Muscle layer of duodenum (tissue), 2 donors: Measurements from ENCODE around the gene PTPRN2.

ENCODE experiments used
- H3K27ac ChIP-seq: one replicate; pipeline ENCODE4 v1.7.0; 2013; ENCODE audit warnings: mild to moderate bottlenecking, low read length
- H3K27me3 ChIP-seq: one replicate; pipeline ENCODE4 v1.7.0; 2013; ENCODE audit warnings: low read depth, mild to moderate bottlenecking, control low read depth, low read length
- H3K36me3 ChIP-seq, 2 donors: one replicate each; pipeline ENCODE4 v1.7.0; 2013; ENCODE audit warnings: low read length in 2 of 2, control low read depth in 1 of 2, mild to moderate bottlenecking in 1 of 2; ENCODE audit not compliant: insufficient read depth in 2 of 2, control insufficient read depth in 1 of 2
- H3K4me1 ChIP-seq, 2 donors: one replicate each; pipeline ENCODE4 v1.7.0; 2013; ENCODE audit warnings: low read length in 2 of 2, mild to moderate bottlenecking in 2 of 2, control low read depth in 1 of 2, moderate library complexity in 1 of 2; ENCODE audit not compliant: insufficient read depth in 2 of 2, control insufficient read depth in 1 of 2
- H3K4me3 ChIP-seq, 2 donors: one replicate each; pipeline ENCODE4 v1.7.0; 2013; ENCODE audit warnings: low read length in 2 of 2, low read depth in 1 of 2, mild to moderate bottlenecking in 1 of 2
- H3K9me3 ChIP-seq, 2 donors: one replicate each; pipeline ENCODE4 v1.7.0; 2013; ENCODE audit warnings: low read length in 2 of 2, control low read depth in 1 of 2, mild to moderate bottlenecking in 1 of 2; ENCODE audit not compliant: control insufficient read depth in 1 of 2
- donor health status: healthy.

Gene PTPRN2

DNA sequence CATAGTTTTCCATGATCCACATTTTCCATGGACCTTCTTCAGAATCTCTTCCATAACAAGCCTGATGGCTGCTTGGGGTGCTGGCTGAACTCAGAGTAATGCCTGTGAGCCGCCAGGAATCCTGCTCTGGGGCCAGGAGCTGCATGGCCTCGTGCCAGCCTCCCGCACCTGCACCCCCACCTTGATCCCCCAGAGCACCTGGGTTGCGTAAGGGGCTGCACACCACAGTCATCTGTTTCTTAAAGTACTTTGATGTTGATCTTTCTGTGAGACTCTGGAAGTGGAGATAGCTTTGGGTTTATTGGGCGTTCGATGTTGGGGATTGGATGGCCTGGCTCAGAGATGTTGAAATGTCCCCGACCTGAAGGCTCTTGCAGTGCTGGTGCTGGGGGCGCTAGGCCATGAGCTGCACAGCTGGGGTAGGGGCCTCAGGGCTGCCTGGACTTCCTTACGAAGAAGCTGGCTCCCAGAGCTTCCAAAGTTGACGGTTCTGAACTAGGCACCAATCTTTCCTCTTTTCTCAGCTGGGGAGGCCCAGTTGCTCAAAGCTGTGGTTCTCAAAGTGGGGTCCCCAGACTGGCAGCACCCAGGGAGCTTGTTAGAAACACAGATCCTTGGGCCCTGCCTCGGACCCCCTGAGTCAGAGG lies 716.9 kb downstream of the PTPRN2 start:
- no peak overlapping the region for H3K27ac ChIP-seq
- H3K4me3 ChIP-seq = no peak overlapping the region
- no peaks in the 10 kb centered on the region for H3K27me3 ChIP-seq
- H3K9me3 ChIP-seq = no peaks in the 10 kb centered on the region
- H3K36me3 ChIP-seq = no peaks in the 10 kb centered on the region
- H3K4me1 ChIP-seq = no peaks in the 10 kb centered on the region

DNA sequence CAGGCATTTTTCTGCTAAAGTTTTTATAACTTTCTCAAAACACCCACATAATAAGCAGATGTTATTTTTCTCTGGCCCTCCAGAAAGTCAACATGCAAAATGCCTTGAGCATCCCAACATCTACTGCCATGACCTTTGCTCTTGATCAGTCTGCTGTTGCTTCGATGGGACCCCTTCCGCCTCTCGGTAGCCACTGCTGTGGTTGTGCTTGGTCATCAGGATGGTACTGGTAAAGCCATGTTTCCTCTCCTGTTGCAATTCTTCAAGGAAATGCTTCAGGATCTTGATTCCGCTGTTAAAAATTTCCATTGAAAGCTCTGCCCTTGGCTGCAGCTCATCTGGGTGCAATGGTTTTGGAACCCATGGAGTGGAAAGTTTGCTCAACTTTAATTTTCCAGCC lies 717.8 kb downstream of the PTPRN2 start:
- H3K4me1 ChIP-seq = no peaks in the 10 kb centered on the region
- H3K27ac ChIP-seq = no peak overlapping the region
- H3K9me3 ChIP-seq = no peaks in the 10 kb centered on the region
- no peaks in the 10 kb centered on the region for H3K36me3 ChIP-seq
- no peaks in the 10 kb centered on the region for H3K27me3 ChIP-seq
- H3K4me3 ChIP-seq = no peak overlapping the region

DNA sequence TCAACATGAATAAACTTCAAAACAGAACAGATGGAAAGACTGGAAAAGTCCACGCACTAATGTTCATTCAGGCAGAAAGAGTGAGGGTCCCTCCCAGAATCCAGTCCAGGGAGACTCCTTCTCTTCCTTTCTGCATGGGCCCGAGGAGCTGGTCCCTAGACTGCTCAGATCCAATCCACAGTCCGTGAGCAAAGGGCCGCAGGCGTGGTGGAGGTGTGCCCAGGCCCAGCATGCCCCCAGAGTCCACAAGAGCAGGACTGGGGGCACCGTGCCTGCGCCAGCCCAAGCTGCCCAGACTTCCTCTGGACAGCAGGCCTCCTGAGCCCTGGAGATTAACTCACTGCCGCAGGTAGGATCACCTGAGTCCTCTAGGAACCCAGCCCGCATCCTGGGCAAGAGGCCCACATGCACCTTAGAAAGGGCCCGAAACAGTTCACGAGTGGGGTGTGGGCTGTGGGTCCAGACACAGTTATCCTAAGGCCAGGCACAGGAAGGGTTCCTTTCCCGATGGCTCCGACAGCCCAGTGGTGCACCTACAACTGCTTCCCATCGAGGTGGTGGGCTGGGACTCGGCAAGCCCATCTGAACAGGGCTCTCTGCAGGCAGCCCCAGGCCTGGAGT lies 719.8 kb downstream of the PTPRN2 start:
- no peak overlapping the region for H3K4me3 ChIP-seq
- H3K36me3 ChIP-seq = no peaks in the 10 kb centered on the region
- H3K4me1 ChIP-seq = no peaks in the 10 kb centered on the region
- H3K27ac ChIP-seq = no peak overlapping the region
- no peaks in the 10 kb centered on the region for H3K27me3 ChIP-seq
- no peaks in the 10 kb centered on the region for H3K9me3 ChIP-seq

DNA sequence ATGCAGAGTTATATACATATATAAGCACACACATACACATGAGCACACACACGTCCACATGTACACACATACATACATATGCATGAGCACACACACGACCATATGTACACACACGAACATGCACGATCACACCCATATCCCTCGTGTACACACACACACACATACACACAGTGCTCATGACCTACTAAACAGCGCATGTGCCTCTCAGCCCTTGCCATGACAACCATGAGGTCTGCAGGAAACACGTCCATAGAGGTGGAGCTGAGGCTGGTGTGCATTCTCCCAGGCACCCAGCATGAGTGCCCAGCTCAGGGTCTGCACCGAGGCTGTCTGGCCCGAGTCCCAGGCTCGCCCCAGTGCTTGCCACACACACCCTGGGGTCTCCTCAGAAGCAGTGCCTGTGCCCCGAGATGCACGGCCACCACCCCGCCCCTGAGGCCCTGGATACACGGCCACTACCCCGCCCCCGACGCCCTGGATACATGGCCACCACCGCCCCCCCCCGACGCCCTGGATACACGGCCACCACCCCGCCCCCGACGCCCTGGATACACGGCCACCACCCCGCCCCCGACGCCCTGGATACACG lies 721.2 kb downstream of the PTPRN2 start:
- Histone ChIP-seq H3K36me3 (no peaks in the 10 kb centered on the region), H3K4me3 (no peak overlapping the region), H3K9me3 (no peaks in the 10 kb centered on the region), H3K4me1 (no peaks in the 10 kb centered on the region), H3K27me3 (no peaks in the 10 kb centered on the region), H3K27ac (no peak overlapping the region)

DNA sequence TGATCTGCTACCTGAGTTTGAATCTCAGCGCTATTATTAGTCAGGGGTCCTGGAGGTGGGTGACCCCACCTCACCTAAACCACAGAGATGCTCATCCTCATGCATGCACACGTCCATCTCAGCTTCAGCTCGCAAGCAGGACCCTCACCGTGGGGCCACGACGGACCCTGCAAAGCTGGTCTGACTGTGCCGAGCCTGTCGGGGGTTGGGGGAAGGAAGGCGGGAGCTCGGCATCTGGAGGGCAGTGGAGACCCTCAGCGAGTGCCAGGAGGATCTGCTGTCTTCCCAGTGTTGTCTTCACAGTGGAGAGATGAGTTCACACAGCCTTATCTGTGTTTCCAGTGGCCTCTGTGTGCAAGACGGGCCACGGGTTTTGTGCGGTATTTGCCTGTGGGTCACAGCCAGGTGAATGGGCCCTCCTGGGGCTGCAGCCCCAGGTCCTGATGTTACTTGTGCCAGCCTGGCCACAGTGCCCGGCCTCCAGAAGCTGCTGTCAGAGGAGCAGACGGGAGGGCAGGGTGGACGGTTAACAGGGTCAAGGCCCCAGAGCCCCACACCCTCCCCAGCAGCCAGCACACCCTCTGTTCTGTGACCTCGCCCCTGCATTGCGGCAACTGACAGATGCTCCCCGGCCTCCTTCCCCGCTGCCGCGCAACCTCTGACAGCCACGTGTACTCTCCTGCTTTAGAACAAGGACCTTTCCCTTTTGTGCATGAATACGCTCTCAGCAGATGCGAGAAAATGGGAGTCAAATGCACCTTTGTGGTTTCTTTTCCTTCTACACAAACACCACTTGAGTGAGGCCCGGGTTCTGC lies 722.1 kb downstream of the PTPRN2 start:
- Histone ChIP-seq H3K4me3 (no peak overlapping the region), H3K4me1 (no peaks in the 10 kb centered on the region), H3K27me3 (no peaks in the 10 kb centered on the region), H3K27ac (no peak overlapping the region), H3K36me3 (no peaks in the 10 kb centered on the region), H3K9me3 (no peaks in the 10 kb centered on the region)

DNA sequence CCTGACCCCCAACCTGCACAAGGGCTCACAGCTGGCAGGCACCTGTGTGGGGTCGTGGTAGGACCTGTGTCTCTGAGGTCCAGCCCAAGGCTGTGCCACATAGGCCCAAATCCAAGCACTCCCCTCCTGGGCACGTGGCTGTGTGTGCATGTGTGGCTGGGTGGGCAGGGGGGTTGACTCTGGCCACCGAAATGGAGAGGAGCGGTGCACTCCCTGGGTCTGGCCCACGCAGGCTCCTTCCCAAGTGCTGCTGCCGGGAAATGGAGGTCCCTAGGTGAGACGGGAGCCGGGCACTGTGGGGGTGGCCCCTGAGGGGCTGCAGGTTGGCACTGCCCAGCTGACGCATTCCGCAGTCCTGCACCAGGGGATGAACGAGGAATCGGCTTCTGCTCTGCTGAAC lies 722.7 kb downstream of the PTPRN2 start:
- H3K4me1 ChIP-seq = no peaks in the 10 kb centered on the region
- no peak overlapping the region for H3K4me3 ChIP-seq
- no peaks in the 10 kb centered on the region for H3K27me3 ChIP-seq
- H3K9me3 ChIP-seq = no peaks in the 10 kb centered on the region
- no peak overlapping the region for H3K27ac ChIP-seq
- H3K36me3 ChIP-seq = no peaks in the 10 kb centered on the region

DNA sequence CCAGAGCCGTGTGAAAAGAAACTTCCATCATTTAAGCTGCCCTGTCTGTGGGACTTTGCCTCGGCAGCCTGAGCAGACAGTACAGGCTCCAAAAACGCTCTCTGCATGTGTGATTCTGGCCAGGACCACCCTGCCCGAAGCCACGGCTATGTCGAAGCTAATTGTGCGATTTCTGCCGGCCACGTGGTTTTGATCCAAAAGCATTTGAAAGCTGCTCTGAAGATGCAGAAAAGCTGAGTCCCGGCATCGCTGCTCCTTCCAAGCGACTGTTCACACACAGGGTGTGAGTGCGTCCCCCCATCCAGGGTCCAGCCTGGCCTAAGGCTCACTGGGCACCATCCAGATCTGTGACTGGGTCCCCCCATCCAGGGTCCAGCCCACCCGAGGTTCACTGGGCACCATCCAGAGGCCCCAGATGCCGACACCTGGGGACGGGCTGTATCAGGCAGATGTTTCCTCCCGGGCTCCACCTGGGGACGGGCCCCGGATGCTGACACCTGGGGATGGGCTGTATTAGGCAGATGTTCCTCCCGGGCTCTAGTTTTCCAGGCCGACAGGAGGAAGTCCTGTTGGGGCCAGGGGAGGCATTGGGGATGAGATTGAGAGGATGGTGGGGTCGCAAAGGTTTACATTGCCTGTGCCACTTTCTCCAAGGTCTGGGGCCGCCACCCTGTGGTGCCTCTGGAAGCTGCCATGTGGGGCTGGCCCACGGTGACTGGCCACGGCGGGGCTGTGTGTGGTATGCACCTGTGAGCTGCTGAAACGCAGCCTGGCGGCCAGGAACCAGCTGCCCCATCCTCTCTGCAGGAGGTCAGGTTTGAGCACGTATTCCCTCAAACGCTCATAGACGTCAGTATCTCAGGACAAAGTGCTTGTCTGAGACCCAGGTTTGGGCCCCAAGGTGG lies 723.5 kb downstream of the PTPRN2 start:
- no peak overlapping the region for H3K27ac ChIP-seq
- H3K4me1 ChIP-seq = no peaks in the 10 kb centered on the region
- no peaks in the 10 kb centered on the region for H3K9me3 ChIP-seq

DNA sequence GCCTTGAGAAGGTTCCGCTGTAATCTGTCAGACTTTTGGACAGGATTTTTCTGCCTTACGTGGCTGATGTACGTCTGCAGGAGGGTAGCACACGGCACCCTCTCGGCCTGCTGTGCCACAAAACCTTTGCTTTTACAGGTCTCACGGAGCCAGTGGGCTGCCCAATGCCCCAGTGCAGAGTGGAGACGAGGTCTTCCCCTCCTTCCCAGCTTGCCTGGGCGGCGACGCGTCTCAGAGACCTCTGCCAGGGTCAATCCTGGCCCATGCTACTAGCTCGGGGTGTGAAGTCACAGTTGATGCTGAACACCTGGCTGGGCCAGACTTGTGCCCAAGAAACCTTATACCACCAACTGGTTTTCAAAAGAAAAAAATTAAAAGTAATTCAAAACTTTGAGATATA lies 724.4 kb downstream of the PTPRN2 start:
- H3K4me1 ChIP-seq = no peaks in the 10 kb centered on the region
- no peaks in the 10 kb centered on the region for H3K36me3 ChIP-seq

More for the DNA sequence above, 723.5 kb downstream of the PTPRN2 start:
- Histone ChIP-seq H3K36me3 (no peaks in the 10 kb centered on the region), H3K4me3 (no peak overlapping the region), H3K27me3 (no peaks in the 10 kb centered on the region)

DNA sequence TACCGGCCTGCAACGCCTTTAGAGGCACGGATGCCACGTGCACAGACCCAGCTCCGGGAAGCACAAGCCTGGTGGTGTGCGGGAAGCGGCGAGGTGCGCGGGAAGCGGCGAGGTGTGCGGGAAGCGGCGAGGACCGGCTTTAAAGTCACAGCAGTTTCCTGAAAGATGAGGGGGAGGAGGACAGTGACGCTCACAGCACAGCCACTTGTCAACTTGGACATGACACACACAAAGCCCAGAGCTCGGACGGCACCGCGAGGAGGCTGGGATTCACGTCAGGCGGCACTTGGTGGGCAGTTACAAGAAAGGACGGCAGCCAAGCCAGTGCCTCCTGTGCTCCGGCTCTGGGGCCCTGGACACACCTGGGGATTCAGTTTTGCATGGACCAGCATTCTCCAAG lies 724.9 kb downstream of the PTPRN2 start:
- H3K36me3 ChIP-seq = no peaks in the 10 kb centered on the region
- no peak overlapping the region for H3K27ac ChIP-seq
- H3K4me3 ChIP-seq = no peak overlapping the region
- H3K27me3 ChIP-seq = no peaks in the 10 kb centered on the region
- no peaks in the 10 kb centered on the region for H3K9me3 ChIP-seq
- no peaks in the 10 kb centered on the region for H3K4me1 ChIP-seq

More for the DNA sequence above, 724.4 kb downstream of the PTPRN2 start:
- no peak overlapping the region for H3K4me3 ChIP-seq
- no peaks in the 10 kb centered on the region for H3K27me3 ChIP-seq
- no peak overlapping the region for H3K27ac ChIP-seq
- no peaks in the 10 kb centered on the region for H3K9me3 ChIP-seq

DNA sequence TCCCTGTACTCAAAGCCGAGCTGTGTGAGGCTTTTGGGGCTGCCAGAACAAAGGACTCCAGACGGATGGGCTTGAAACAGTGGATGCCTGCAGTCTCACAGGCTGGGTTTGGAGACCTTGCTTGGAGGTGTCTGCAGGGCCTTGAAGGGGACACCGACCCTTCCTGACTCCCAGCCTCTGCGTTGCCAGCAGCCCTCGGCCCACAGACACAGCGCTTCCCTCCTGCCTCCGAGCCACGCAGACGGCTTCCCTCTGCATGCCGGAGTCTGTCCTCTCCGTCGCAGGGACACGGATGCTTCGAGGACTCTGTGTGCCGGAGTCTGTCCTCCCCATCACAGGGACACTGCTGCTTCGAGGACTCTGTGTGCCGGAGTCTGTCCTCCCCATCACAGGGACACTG lies 726.1 kb downstream of the PTPRN2 start:
- H3K4me1 ChIP-seq = no peaks in the 10 kb centered on the region
- H3K36me3 ChIP-seq = no peaks in the 10 kb centered on the region
- no peak overlapping the region for H3K4me3 ChIP-seq
- no peaks in the 10 kb centered on the region for H3K27me3 ChIP-seq
- no peaks in the 10 kb centered on the region for H3K9me3 ChIP-seq
- H3K27ac ChIP-seq = no peak overlapping the region
